DND-41 (cell line): ENCODE data around the gene TBC1D20.

Experiments
- ATAC-seq: fragments of 200-7000 bp; cut with Tn5 transposase; 3 replicates; pipeline ENCODE4 v1.9.1; 2021; ENCODE audit warnings: low read depth; ENCODE audit not compliant: insufficient read depth
- DNase-seq: peaks from one replicate; pipeline ENCODE4 v3.0.0-alpha.2; 2020
- H2AFZ ChIP-seq: 2 replicates; pipeline ENCODE4 v1.6.0; 2012; ENCODE audit warnings: low read depth, low read length
- H3K27ac ChIP-seq: 2 replicates; pipeline ENCODE4 v1.5.1; 2012; ENCODE audit warnings: low read length, inconsistent platforms
- H3K27me3 ChIP-seq: fragments of 200-600 bp; sonication (generic); 2 replicates; pipeline ENCODE4 v1.6.0; 2012; ENCODE audit warnings: low read length, mild to moderate bottlenecking, inconsistent platforms; ENCODE audit not compliant: insufficient read depth, poor library complexity
- H3K36me3 ChIP-seq: 2 replicates; pipeline ENCODE4 v1.5.1; 2012; ENCODE audit warnings: low read length, inconsistent platforms; ENCODE audit not compliant: insufficient read depth
- H3K4me1 ChIP-seq: 2 replicates; pipeline ENCODE4 v1.5.1; 2012; ENCODE audit warnings: mild to moderate bottlenecking, low read length; ENCODE audit not compliant: insufficient read depth
- H3K4me2 ChIP-seq: 2 replicates; pipeline ENCODE4 v1.6.0; 2012; ENCODE audit warnings: mild to moderate bottlenecking, moderate library complexity, low read length, inconsistent platforms; ENCODE audit not compliant: insufficient read depth
- H3K4me3 ChIP-seq, 2 experiments: fragments of 200-600 bp in 1 of 2; shearing (Covaris generic) in 1 of 2; 2 replicates each; pipeline ENCODE4 v1.5.1; 2012 to 2016; ENCODE audit warnings: inconsistent platforms in 2 of 2, low read length in 2 of 2, mild to moderate bottlenecking in 2 of 2, low read depth in 1 of 2, moderate library complexity in 1 of 2
- H3K79me2 ChIP-seq: 2 replicates; pipeline ENCODE4 v1.6.0; 2012; ENCODE audit warnings: low read length, inconsistent platforms; ENCODE audit not compliant: insufficient read depth
- H3K9ac ChIP-seq: 2 replicates; pipeline ENCODE4 v1.6.0; 2012; ENCODE audit warnings: low read depth, mild to moderate bottlenecking, inconsistent platforms, low read length, moderate library complexity
- H3K9me3 ChIP-seq: 2 replicates; pipeline ENCODE4 v1.5.1; 2012; ENCODE audit warnings: low read length, moderate library complexity, mild to moderate bottlenecking, inconsistent platforms; ENCODE audit not compliant: insufficient read depth, severe bottlenecking
- H4K20me1 ChIP-seq: 2 replicates; pipeline ENCODE4 v1.6.0; 2012; ENCODE audit warnings: low read length; ENCODE audit not compliant: insufficient read depth
- CTCF ChIP-seq: IDR thresholded peaks from 2 replicates; pipeline ENCODE4 v1.5.1; 2012; ENCODE audit warnings: borderline replicate concordance, low read length, moderate library complexity, mild to moderate bottlenecking; ENCODE audit not compliant: poor library complexity, severe bottlenecking; ENCODE audit errors: extremely low read depth
- EZH2 ChIP-seq: IDR thresholded peaks from 3 replicates; pipeline ENCODE4 v1.6.1; 2012; ENCODE audit warnings: borderline replicate concordance, low read depth, mild to moderate bottlenecking, moderate library complexity, low read length, inconsistent platforms; ENCODE audit not compliant: severe bottlenecking

TBC1D20 gene

GRCh38 chr20:402496-402885 is 59.8 kb downstream of the TBC1D20 start:
- Histone ChIP-seq H3K4me2 (peak overlapping the region; percentile 19; the same call in 1 of the 2 replicates), H3K9ac (peak overlapping the region; percentile 37; the same call in 1 of the 2 replicates), H3K4me3 (no peak overlapping the region), H2AFZ (no peak overlapping the region), H3K79me2 (no peaks in the 10 kb centered on the region; the same call in 1 of the 2 replicates), H3K9me3 (no peaks in the 10 kb centered on the region), H4K20me1 (no peaks in the 10 kb centered on the region), H3K4me1 (peaks cover 56% of the 10 kb centered on the region), H3K27ac (peak overlapping the region; percentile 77), H3K36me3 (peaks cover 5% of the 10 kb centered on the region; the same call in 1 of the 2 replicates), H3K27me3 (no peaks in the 10 kb centered on the region)
- DNase-seq (peak; percentile 88), ATAC-seq (peak; percentile 76)
- TF ChIP-seq CTCF (no peak), EZH2 (no peak)

- no peaks in the 10 kb centered on the region for H4K20me1 ChIP-seq
- H3K4me1 ChIP-seq: peaks cover 50% of the 10 kb centered on the region
- H3K9me3 ChIP-seq: no peaks in the 10 kb centered on the region
- peak overlapping the region; percentile 6; the same call in 1 of the 2 replicates for H2AFZ ChIP-seq
- no peak for TF ChIP-seq CTCF
- TF ChIP-seq EZH2: no peak
- no peaks in the 10 kb centered on the region for H3K27me3 ChIP-seq
- no peaks in the 10 kb centered on the region for H3K79me2 ChIP-seq
- peaks cover 11% of the 10 kb centered on the region for H3K36me3 ChIP-seq
- H3K27ac ChIP-seq: peak overlapping the region; percentile 77
- DNase-seq: peak; percentile 70
- ATAC-seq: peak; percentile 37
- H3K4me2 ChIP-seq: peak overlapping the region; percentile 48
- H3K9ac ChIP-seq: peak overlapping the region; percentile 37; the same call in 1 of the 2 replicates
- peak overlapping the region in 1 of 2 experiments; percentile 19; a peak in 2 of 4 replicates for H3K4me3 ChIP-seq
Observed at GRCh38 chr20:401682-402495, 60.4 kb downstream of the TBC1D20 start.

- Histone ChIP-seq H3K4me1 (peaks cover 45% of the 10 kb centered on the region), H3K27me3 (no peaks in the 10 kb centered on the region), H4K20me1 (0 out of 2 replicates have a peak, but pooled peaks cover 5% of the 10 kb centered on the region), H3K9ac (peak overlapping the region; percentile 33; the same call in 1 of the 2 replicates), H3K4me3 (no peak overlapping the region), H3K27ac (peak overlapping the region; percentile 77), H3K4me2 (peak overlapping the region; percentile 13; the same call in 1 of the 2 replicates), H3K79me2 (no peaks in the 10 kb centered on the region), H3K9me3 (no peaks in the 10 kb centered on the region), H3K36me3 (peaks cover 23% of the 10 kb centered on the region), H2AFZ (peak overlapping the region; percentile 56)
- TF ChIP-seq EZH2: no peak
- TF ChIP-seq CTCF: no peak
- ATAC-seq (peak; percentile 53), DNase-seq (peak; percentile 55)
Observed at GRCh38 chr20:400454-401275, 61.7 kb downstream of the TBC1D20 start.
